Dendritic cell treated with granulocyte-macrophage colony-stimulating factor and Interleukin-4, amounts not matched to agents 40 ng/mL and 50 ng/mL, for 4 days (primary cell): ENCODE data around the gene IL10RB.
A peak's percentile ranks its signal among the peaks of the same experiment; 100 is the strongest.

Source experiments
- H3K27ac Mint-ChIP-seq: one replicate; pipeline ENCODE4 v1.8.0; 2022; ENCODE audit warnings: mild to moderate bottlenecking, mixed read lengths
- H3K27me3 Mint-ChIP-seq: one replicate; pipeline ENCODE4 v1.8.0; 2022; ENCODE audit warnings: mild to moderate bottlenecking, mixed read lengths
- H3K36me3 Mint-ChIP-seq: one replicate; pipeline ENCODE4 v1.8.0; 2022; ENCODE audit warnings: low read depth, mixed read lengths
- H3K4me1 Mint-ChIP-seq: one replicate; pipeline ENCODE4 v1.8.0; 2022; ENCODE audit warnings: low read depth, mixed read lengths
- H3K4me3 Mint-ChIP-seq: one replicate; pipeline ENCODE4 v1.8.0; 2022; ENCODE audit warnings: mild to moderate bottlenecking, moderate library complexity, mixed read lengths
- H3K9me3 Mint-ChIP-seq: one replicate; pipeline ENCODE4 v1.8.0; 2022; ENCODE audit warnings: mixed read lengths
- intact Hi-C: fragments of 100-400 bp; cut with micrococcal nuclease; formaldehyde crosslinking; loops from one replicate; pipeline ENCODE4 v1.15.0; 2022

IL10RB gene

DNA sequence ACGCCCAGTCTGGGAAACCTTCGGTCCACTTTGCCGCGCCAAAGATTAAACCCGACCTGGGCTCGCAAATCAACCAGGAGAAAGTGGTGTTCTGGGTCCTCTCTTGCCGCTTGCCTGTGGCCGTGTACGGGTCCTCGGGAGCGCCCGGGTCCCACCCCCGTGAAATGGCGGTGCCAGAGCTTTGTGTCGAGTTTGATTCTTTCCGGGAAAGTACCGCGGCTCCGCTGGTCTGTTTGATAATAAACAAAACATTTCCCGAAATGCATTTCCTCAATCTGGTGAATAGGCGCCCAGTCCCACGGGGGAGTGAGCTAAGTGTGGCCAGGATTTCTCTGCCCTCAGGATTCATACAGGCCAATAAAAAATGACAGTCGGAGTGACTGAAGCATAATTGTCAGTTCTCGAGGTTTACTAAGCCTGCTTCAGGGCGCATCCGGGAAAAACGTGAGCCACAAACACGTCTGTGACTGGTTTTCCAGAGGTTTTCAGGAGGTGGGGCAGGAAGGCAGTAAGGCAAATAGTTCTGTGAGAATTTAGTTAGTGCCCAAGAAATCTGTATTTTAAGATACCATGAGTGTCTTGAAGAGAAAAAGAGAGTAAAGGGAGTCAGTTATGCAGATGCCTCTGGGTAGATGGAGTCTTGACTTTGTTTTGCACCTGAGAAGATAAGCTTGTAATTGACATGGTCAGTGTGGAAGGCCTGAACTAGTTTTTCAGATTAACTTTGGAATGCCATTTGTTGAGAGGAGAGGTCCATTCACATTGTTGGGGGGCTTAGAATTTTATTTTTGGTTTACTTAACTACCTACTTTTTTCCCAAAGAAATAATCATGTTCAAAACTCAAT lies 59.3 kb downstream of the IL10RB start:
- H3K27ac Mint-ChIP-seq: no peak overlapping the region
- H3K4me1 Mint-ChIP-seq: peaks cover 29% of the 10 kb centered on the region
- no peaks in the 10 kb centered on the region for H3K9me3 Mint-ChIP-seq

GRCh38 chr21:33327326-33327725 lies 61.2 kb downstream of the IL10RB start:
- intact Hi-C loops: loop anchor here (10.0 kb wide), 1 partner anchor 63 kb away; the partner anchor contains the start of gene IL10RB
- Mint-ChIP-seq H3K27ac (no peak overlapping the region), H3K27me3 (no peaks in the 10 kb centered on the region), H3K36me3 (peaks cover 34% of the 10 kb centered on the region), H3K4me3 (no peak overlapping the region), H3K9me3 (peaks cover 7% of the 10 kb centered on the region), H3K4me1 (peaks cover 48% of the 10 kb centered on the region)

More for the DNA sequence above, 59.3 kb downstream of the IL10RB start:
- Mint-ChIP-seq H3K4me3 (no peak overlapping the region), H3K36me3 (peaks cover 15% of the 10 kb centered on the region), H3K27me3 (no peaks in the 10 kb centered on the region)
- intact Hi-C loops: loop anchor here (10.0 kb wide), 1 partner anchor 61 kb away; the partner anchor contains the start of gene IL10RB

DNA sequence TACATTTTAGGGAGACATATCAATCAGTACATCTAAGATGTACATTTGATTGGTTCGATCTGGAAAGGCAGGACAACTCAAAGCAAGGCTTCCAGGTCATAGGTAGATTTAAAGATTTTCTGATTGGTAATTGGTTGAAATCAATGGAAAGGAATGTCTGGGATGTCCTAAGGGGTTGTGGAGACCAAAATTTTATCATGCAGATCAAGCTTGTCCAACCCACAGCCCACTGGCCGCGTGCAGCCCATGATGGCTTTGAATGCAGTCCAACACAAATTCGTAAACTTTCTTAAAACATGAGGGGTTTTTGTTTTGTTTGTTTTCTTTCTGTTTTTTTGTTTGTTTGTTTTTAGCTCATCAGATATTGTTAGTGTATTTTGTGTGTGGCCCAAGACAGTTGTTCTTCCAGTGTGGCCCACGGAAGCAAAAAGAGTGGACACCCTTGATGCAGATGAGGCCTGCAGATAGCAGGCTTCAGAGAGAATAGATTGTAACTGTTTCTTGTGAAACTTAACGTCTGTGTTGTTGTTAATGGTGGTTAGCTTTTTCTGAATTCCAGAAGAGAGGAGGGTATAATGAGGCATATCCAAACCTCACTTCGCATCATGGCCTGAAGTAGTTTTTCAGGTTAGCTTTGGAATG lies 61.7 kb downstream of the IL10RB start:
- peaks cover 40% of the 10 kb centered on the region for H3K36me3 Mint-ChIP-seq
- H3K4me3 Mint-ChIP-seq: no peak overlapping the region
- intact Hi-C loops: loop anchor here (10.0 kb wide), 1 partner anchor 63 kb away; the partner anchor contains the start of gene IL10RB
- H3K27ac Mint-ChIP-seq: no peak overlapping the region
- no peaks in the 10 kb centered on the region for H3K27me3 Mint-ChIP-seq
- H3K4me1 Mint-ChIP-seq: peaks cover 49% of the 10 kb centered on the region
- peaks cover 12% of the 10 kb centered on the region for H3K9me3 Mint-ChIP-seq

DNA sequence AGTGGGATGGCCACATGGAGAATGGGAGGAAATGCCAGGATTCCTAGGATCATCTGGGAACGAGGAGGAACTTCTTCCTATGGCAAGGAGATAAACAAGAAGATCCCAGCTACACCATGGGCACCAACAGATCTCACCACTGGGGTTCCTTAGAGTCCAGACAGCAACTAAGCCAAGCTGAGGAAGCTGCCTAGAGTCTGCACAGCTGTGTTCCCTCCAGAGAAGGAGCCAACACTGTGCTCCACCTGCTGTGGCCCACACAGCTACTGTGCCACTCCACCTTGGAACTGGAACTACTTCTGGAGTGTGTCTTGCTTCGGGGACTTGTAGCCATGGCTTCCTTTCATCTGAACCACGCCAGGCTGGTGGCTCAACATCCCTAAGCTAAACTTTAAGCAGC lies 64.6 kb downstream of the IL10RB start:
- Mint-ChIP-seq H3K4me3 (no peak overlapping the region), H3K4me1 (peaks cover 49% of the 10 kb centered on the region), H3K27ac (peak overlapping the region; percentile 38)

DNA sequence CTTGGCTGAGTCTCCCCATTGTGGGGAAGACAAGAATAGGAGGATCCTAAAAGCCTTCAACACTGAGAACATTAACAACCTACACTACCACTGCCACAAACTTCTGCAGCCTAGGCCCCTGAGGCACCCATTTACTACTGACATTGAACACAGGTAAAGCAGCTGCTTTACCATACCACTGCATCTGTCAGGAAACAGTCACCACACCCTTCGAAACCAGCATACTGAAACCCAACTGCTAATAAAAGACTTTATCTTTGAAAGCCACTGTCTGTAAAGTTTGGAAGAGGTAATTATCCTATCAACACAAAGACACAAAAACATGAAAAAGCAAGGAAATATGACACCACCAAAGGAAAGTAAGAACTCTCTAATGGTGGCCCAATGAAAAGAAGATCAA lies 66.0 kb downstream of the IL10RB start:
- Mint-ChIP-seq H3K27me3 (no peaks in the 10 kb centered on the region), H3K9me3 (peaks cover 21% of the 10 kb centered on the region), H3K27ac (no peak overlapping the region), H3K4me1 (peaks cover 41% of the 10 kb centered on the region), H3K36me3 (peaks cover 51% of the 10 kb centered on the region), H3K4me3 (no peak overlapping the region)
- intact Hi-C loops: no loop called here

More for the DNA sequence above, 64.6 kb downstream of the IL10RB start:
- H3K36me3 Mint-ChIP-seq: peaks cover 47% of the 10 kb centered on the region
- intact Hi-C loops: no loop called here
- H3K9me3 Mint-ChIP-seq: peaks cover 21% of the 10 kb centered on the region
- no peaks in the 10 kb centered on the region for H3K27me3 Mint-ChIP-seq

- H3K9me3 Mint-ChIP-seq: peaks cover 21% of the 10 kb centered on the region
- intact Hi-C loops: no loop called here
- peaks cover 50% of the 10 kb centered on the region for H3K36me3 Mint-ChIP-seq
- H3K27me3 Mint-ChIP-seq: no peaks in the 10 kb centered on the region
- no peak overlapping the region for H3K4me3 Mint-ChIP-seq
- peaks cover 33% of the 10 kb centered on the region for H3K4me1 Mint-ChIP-seq
- H3K27ac Mint-ChIP-seq: no peak overlapping the region
These were observed 68.0 kb downstream of the IL10RB start for GRCh38 chr21:33334191-33334590.

GRCh38 chr21:33334824-33335223 lies 68.7 kb downstream of the IL10RB start:
- Mint-ChIP-seq H3K36me3 (peaks cover 50% of the 10 kb centered on the region), H3K4me1 (peaks cover 37% of the 10 kb centered on the region), H3K4me3 (no peak overlapping the region), H3K27me3 (no peaks in the 10 kb centered on the region), H3K9me3 (peaks cover 21% of the 10 kb centered on the region), H3K27ac (no peak overlapping the region)
- intact Hi-C loops: no loop called here

DNA sequence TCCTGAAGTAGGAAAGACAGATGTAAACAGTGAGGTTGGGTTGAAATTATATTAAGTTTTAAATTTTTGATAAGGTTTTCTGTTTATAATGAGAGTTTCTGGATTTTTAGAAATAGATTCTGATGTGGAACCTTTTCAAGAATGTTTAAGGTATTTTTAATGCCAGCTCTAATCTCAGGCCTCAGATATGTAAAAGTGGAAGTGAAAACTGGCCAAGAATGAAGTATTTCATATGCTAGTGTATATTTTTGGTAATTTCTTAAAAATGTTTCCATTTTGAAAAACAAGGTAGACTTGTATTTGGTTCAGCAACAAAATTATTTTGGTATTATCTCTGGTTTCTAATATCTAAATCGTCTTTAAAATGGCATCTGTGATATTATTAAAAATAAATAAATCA lies 73.0 kb downstream of the IL10RB start:
- no peaks in the 10 kb centered on the region for H3K9me3 Mint-ChIP-seq
- H3K27me3 Mint-ChIP-seq: no peaks in the 10 kb centered on the region
- intact Hi-C loops: no loop called here
- peaks cover 40% of the 10 kb centered on the region for H3K36me3 Mint-ChIP-seq
- peaks cover 18% of the 10 kb centered on the region for H3K4me1 Mint-ChIP-seq
- H3K27ac Mint-ChIP-seq: peak overlapping the region; percentile 69
- H3K4me3 Mint-ChIP-seq: no peak overlapping the region

- H3K9me3 Mint-ChIP-seq: no peaks in the 10 kb centered on the region
- no peaks in the 10 kb centered on the region for H3K27me3 Mint-ChIP-seq
- intact Hi-C loops: loop anchor here (10.0 kb wide), 1 partner anchor 85 kb away; no protein-coding TSS in a partner anchor
- H3K4me3 Mint-ChIP-seq: no peak overlapping the region
- peak overlapping the region; percentile 69 for H3K27ac Mint-ChIP-seq
- H3K4me1 Mint-ChIP-seq: peaks cover 18% of the 10 kb centered on the region
- peaks cover 45% of the 10 kb centered on the region for H3K36me3 Mint-ChIP-seq
These were observed 73.8 kb downstream of the IL10RB start for GRCh38 chr21:33339918-33340317.

- peaks cover 89% of the 10 kb centered on the region for H3K36me3 Mint-ChIP-seq
- no peaks in the 10 kb centered on the region for H3K9me3 Mint-ChIP-seq
- H3K4me3 Mint-ChIP-seq: no peak overlapping the region
- H3K27ac Mint-ChIP-seq: peak overlapping the region; percentile 50
- H3K27me3 Mint-ChIP-seq: no peaks in the 10 kb centered on the region
- intact Hi-C loops: loop anchor here (10.0 kb wide), 1 partner anchor 91 kb away; no protein-coding TSS in a partner anchor
- H3K4me1 Mint-ChIP-seq: peaks cover 6% of the 10 kb centered on the region
These were observed 79.6 kb downstream of the IL10RB start for GRCh38 chr21:33345751-33346238.
